GM12892 (cell line): ENCODE results near the gene ZNF37A.
"Not testable (repeated sequence)": the region's sequence is repeated elsewhere in the genome, so short reads cannot be mapped to it uniquely, and the experiment has no call there.

Source experiments
- POLR2A ChIP-seq: IDR thresholded peaks from 2 replicates; pipeline ENCODE4 v1.6.1; 2011; ENCODE audit warnings: low read depth, low read length, control low read depth
- POLR2AphosphoS5 ChIP-seq: IDR thresholded peaks from 2 replicates; pipeline ENCODE4 v1.6.1; 2011; ENCODE audit warnings: low read depth, low read length, control low read depth
- TAF1 ChIP-seq: IDR thresholded peaks from 2 replicates; pipeline ENCODE4 v1.6.1; 2011; ENCODE audit warnings: low read depth, mild to moderate bottlenecking, control low read depth, low read length, borderline replicate concordance

- TF ChIP-seq POLR2A, POLR2AphosphoS5, TAF1: not testable (repeated sequence)
These were observed 56.8 kb downstream of the ZNF37A start for GRCh38 chr10:38150891-38151463.
